Measurements from ENCODE around the gene MYBPH.

Gene MYBPH

GRCh38 chr1:203166192-203166940, 9.3 kb downstream of the MYBPH start:
- no peak for DNase-seq (ENCODE audit: low read depth)

- DNase-seq (ENCODE audit: low read depth): no peak
These were observed 9.8 kb downstream of the MYBPH start for GRCh38 chr1:203165800-203166161.

- DNase-seq (ENCODE audit: low read depth): no peak
These were observed 10.4 kb downstream of the MYBPH start for GRCh38 chr1:203165101-203165799.

- no peak for DNase-seq (ENCODE audit: low read depth)
These were observed 11.6 kb downstream of the MYBPH start for GRCh38 chr1:203163891-203164635.

GRCh38 chr1:203162403-203162802, 13.2 kb downstream of the MYBPH start:
- DNase-seq (ENCODE audit: low read depth): no peak

GRCh38 chr1:203161703-203162102, 13.9 kb downstream of the MYBPH start:
- DNase-seq (ENCODE audit: low read depth): no peak

GRCh38 chr1:203161175-203161574, 14.5 kb downstream of the MYBPH start:
- no peak for DNase-seq (ENCODE audit: low read depth)

- no peak for DNase-seq (ENCODE audit: low read depth)
These were observed 15.8 kb downstream of the MYBPH start for GRCh38 chr1:203159844-203160243.

GRCh38 chr1:203158960-203159665, 16.5 kb downstream of the MYBPH start:
- DNase-seq (ENCODE audit: low read depth): no peak

- no peak for DNase-seq (ENCODE audit: low read depth)
These were observed 17.2 kb downstream of the MYBPH start for GRCh38 chr1:203158423-203158822.

GRCh38 chr1:203156280-203156679, 19.3 kb downstream of the MYBPH start:
- no peak for DNase-seq (ENCODE audit: low read depth)

GRCh38 chr1:203153989-203154821, 21.4 kb downstream of the MYBPH start:
- no peak for DNase-seq (ENCODE audit: low read depth)

GRCh38 chr1:203153051-203153988, 22.3 kb downstream of the MYBPH start:
- no peak for DNase-seq (ENCODE audit: low read depth)

- no peak for DNase-seq (ENCODE audit: low read depth)
These were observed 23.2 kb downstream of the MYBPH start for GRCh38 chr1:203152158-203153034.

GRCh38 chr1:203151362-203152157, 24.1 kb downstream of the MYBPH start:
- no peak for DNase-seq (ENCODE audit: low read depth)

GRCh38 chr1:203150511-203151297, 24.9 kb downstream of the MYBPH start:
- no peak for DNase-seq (ENCODE audit: low read depth)

GRCh38 chr1:203149188-203149840, 26.3 kb downstream of the MYBPH start:
- DNase-seq (ENCODE audit: low read depth): no peak

All from activated T-cell treated with anti-CD3 and anti-CD28 coated beads for 24 hours (primary cell).